H1 (cell line): ENCODE measurements around the gene EGFR. TPM values are rescaled to one million over a fixed set of nuclear protein-coding genes. Genes with fewer than 3 reads are reported as not detected.

ENCODE experiments used
- CTCF ChIP-seq, 3 experiments: IDR thresholded peaks; 1 replicate in 2 of 3; 2 replicates in 1 of 3; pipeline versions ENCODE4 v1.5.1 to v1.6.1; 2011; ENCODE audit warnings: low read length in 3 of 3, mild to moderate bottlenecking in 3 of 3, inconsistent platforms in 2 of 3, low read depth in 1 of 3, moderate library complexity in 1 of 3; ENCODE audit not compliant: insufficient read depth in 1 of 3; ENCODE audit errors: control extremely low read depth in 1 of 3
- EGR1 ChIP-seq: IDR thresholded peaks from 2 replicates; pipeline ENCODE4 v1.6.1; 2011; ENCODE audit warnings: low read depth, low read length, borderline replicate concordance
- RXRA ChIP-seq: IDR thresholded peaks from 2 replicates; pipeline ENCODE4 v1.6.1; 2011; ENCODE audit warnings: low read depth, mild to moderate bottlenecking, low read length, moderate library complexity; ENCODE audit not compliant: insufficient read depth
- polyA plus RNA-seq, 7 experiments: library from polyadenylated mRNA; depleted of rRNA in 3 of 7; stranded (reverse) in 5 of 7; unstranded in 2 of 7; fragments of >200 nt in 5 of 7; fragments of 200-250 nt in 2 of 7; gene quantifications; 1 replicate in 5 of 7; 2 replicates in 1 of 7; 4 replicates in 1 of 7; pipeline versions ENCODE4 v1.2.1 to v1.2.3, GENCODE V29; 2011 to 2013; ENCODE audit warnings: missing spikeins in 2 of 7, mixed read lengths in 2 of 7
- total RNA-seq: library from RNA; stranded (reverse); fragmentation: NEBNext Ultra II Directional; extraction: Animal tissue kit (Norgen Biotek cat#: 25700); gene quantifications from 2 replicates; pipeline ENCODE4 v1.2.1, GENCODE V29; 2021

The EGFR gene
- total and polyA plus RNA-seq, 2 of the 8 experiments (the other 6 are each of a cell fraction or from before 2014, with no cell fraction given), result 1.9 to 5.8 TPM

- TF ChIP-seq RXRA (no peak), CTCF (IDR thresholded peaks at IDR 0.05; ENCODE audit: control extremely low read depth in 1 of 3, insufficient read depth in 1 of 3, low read depth in 1 of 3, low read length in 3 of 3) (peak in 2 of 3 experiments; percentile 13 to 18; a peak in 2 of 4 replicates), EGR1 (no peak)
Measured at GRCh38 chr7:55120074-55120473, 101.3 kb downstream of the EGFR start (continued).
